Right lobe of liver (tissue), 6 donors: ENCODE data around the gene CPT1A. TPM values are rescaled to one million over a fixed set of nuclear protein-coding genes. Genes with fewer than 3 reads are reported as not detected.

Experiments
- ATAC-seq, 4 donors: fragments of 200-7000 bp; cut with Tn5 transposase; one replicate each; pipeline ENCODE4 v1.9.1; 2020; ENCODE audit warnings: mild to moderate bottlenecking in 4 of 4, moderate library complexity in 4 of 4
- DNase-seq, 3 donors: peaks; one replicate each; pipeline ENCODE4 v3.0.0-alpha.2; 2020
- H3K27ac ChIP-seq, 3 donors: fragments of 200-600 bp; one replicate each; pipeline ENCODE4 v1.8.0; 2022
- H3K27me3 ChIP-seq, 2 donors: fragments of 200-600 bp; one replicate each; pipeline ENCODE4 v1.8.0; 2022
- H3K36me3 ChIP-seq, 4 donors: fragments of 200-600 bp; sonication (generic) in 1 of 4; one replicate each; pipeline versions ENCODE4 v1.5.1 to v1.8.0; 2017 to 2022; ENCODE audit warnings: control low read depth in 1 of 4
- H3K4me1 ChIP-seq, 4 donors: fragments of 200-600 bp; sonication (generic) in 1 of 4; one replicate each; pipeline versions ENCODE4 v1.5.1 to v1.8.0; 2017 to 2022; ENCODE audit warnings: control low read depth in 1 of 4
- H3K4me3 ChIP-seq, 3 donors: fragments of 200-600 bp; one replicate each; pipeline ENCODE4 v1.8.0; 2022
- H3K9me3 ChIP-seq, 4 donors: fragments of 200-600 bp; sonication (generic) in 1 of 4; one replicate each; pipeline versions ENCODE4 v1.5.1 to v1.8.0; 2017 to 2022; ENCODE audit warnings: control low read depth in 1 of 4
- CTCF ChIP-seq, 4 donors: fragments of 200-600 bp in 3 of 4; fragments of 450-650 bp in 1 of 4; IDR thresholded peaks; one replicate each; pipeline versions ENCODE4 v1.5.1 to v1.8.0; 2016 to 2022; ENCODE audit warnings: antibody characterized with exemption in 4 of 4, mild to moderate bottlenecking in 2 of 4
- POLR2A ChIP-seq: fragments of 450-650 bp; IDR thresholded peaks from one replicate; pipeline ENCODE4 v1.6.1; 2017; ENCODE audit warnings: antibody characterized with exemption, mild to moderate bottlenecking
- WGBS: methylation state at CpG from one replicate; pipeline ENCODE4 v1.1.6; 2018; ENCODE audit warnings: low coverage, low lambda C conversion rate; ENCODE audit not compliant: insufficient coverage; ENCODE audit errors: missing lambda C conversion rate; 5-methylcytosine and 5-hydroxymethylcytosine counted together
- intact Hi-C, 2 donors: fragments of 100-400 bp; cut with DNase I; formaldehyde crosslinking; loops; one replicate each; pipeline versions ENCODE4 v1.11.2 to v1.14.1; 2022
- total RNA-seq, 6 experiments: library from RNA; depleted of rRNA in 2 of 6; stranded (reverse); fragments of >200 nt in 2 of 6; fragmentation: NEBNext Ultra II Directional in 3 of 6; extraction: Animal tissue kit (Norgen Biotek cat#: 25700) in 3 of 6; gene quantifications; one replicate each; pipeline versions ENCODE4 v1.1.0 to v1.2.4, GENCODE V29; 2016 to 2023
- donor health status: DM: no; HTN: yes; CAD: no.
- donor health status: DM: no; HTN: no; CAD: no.
- donor health status: DM: no; HTN: no; CAD: no.
- donor health status: DM: no; HTN: yes; CAD: no.
- donor health status: DM: no; HTN: yes; CAD: no.

CPT1A gene
- total RNA-seq, 6 experiments from 2014 or later = 30.5 to 152 (median 90.8) TPM

GRCh38 chr11:68848429-68848828 is 6.7 kb upstream of the CPT1A start:
- H3K27ac ChIP-seq = peak overlapping the region in 1 of 3 donors; percentile 10
- no peaks in the 10 kb centered on the region for H3K27me3 ChIP-seq
- no peaks in the 10 kb centered on the region for H3K9me3 ChIP-seq
- intact Hi-C loops = no loop called here
- no peaks in the 10 kb centered on the region for H3K36me3 ChIP-seq
- no peak overlapping the region for H3K4me3 ChIP-seq
- no peak for TF ChIP-seq CTCF (IDR thresholded peaks at IDR 0.05)
- TF ChIP-seq POLR2A = no peak
- ATAC-seq (no peak), DNase-seq (no peak)
- peaks cover 0 to 32% (median 14%) of the 10 kb centered on the region in 4 donors for H3K4me1 ChIP-seq
- 86% methylated on average over 15 of the region's 15 CpGs for WGBS

DNA sequence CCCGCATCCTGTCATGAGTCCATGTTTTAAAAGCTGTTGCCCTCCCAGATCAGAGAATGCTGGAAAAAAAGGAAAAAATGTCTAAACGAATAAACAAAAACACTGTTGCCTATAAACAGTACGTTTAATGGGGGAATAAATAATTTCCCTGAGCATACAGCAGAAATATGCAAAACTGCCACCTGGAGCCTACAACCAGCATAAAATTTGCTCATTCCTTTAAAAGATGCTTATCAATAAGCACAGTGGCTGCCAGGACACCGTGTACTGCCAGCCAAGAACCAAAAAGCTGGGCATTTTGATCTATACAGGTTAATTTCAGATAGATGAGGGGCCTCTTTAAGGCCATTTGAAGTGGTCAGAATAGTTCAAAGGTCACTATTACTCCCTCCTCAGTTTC is 5.7 kb upstream of the CPT1A start:
- intact Hi-C loops = no loop called here
- Histone ChIP-seq H3K9me3 (no peaks in the 10 kb centered on the region), H3K4me3 (no peak overlapping the region), H3K27ac (peak overlapping the region in 2 of 3 donors; percentile 15 to 95), H3K4me1 (peaks cover 0 to 40% (median 15%) of the 10 kb centered on the region in 4 donors), H3K36me3 (no peaks in the 10 kb centered on the region), H3K27me3 (no peaks in the 10 kb centered on the region)
- no peak for TF ChIP-seq CTCF (IDR thresholded peaks at IDR 0.05)
- no peak for TF ChIP-seq POLR2A
- no peak for DNase-seq
- WGBS = 56% methylated on average over 4 of the region's 4 CpGs
- no peak for ATAC-seq

DNA sequence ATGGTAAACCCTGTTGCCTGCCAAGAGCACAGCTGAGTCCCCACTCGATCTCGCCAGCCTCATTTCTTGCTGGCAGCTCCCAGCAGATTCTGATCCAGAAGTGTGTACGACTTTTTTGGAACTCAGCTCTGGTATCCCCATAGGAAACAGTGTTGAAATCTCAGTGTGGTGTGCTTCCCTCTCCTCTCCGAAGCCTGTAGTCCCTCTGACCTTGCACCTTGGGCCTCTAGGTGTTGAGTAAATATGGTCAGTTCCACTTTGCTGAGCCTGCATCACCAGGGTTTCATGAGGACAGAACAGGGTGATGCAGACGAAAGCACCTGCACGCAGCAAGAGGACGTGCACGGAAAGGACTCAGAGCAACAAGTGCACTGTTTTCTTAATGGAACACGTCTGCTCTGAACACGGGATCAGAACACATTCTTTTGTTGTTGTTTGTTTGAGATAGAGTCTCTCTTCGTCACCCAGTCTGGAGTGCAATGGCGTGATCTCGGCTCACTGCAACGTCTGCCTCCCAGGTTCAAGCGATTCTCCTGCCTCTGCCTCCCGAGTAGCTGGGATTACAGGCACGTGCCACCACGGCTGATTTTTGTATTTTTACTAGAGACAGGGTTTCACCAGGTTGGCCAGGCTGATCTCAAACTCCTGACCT is 3.8 kb upstream of the CPT1A start:
- WGBS = 50% methylated on average over 9 of the region's 18 CpGs
- ATAC-seq (peak; percentile 47 to 75 (median 66)), DNase-seq (peak; percentile 64 to 92 (median 85))
- no peaks in the 10 kb centered on the region for H3K36me3 ChIP-seq
- intact Hi-C loops = no loop called here
- H3K4me3 ChIP-seq = no peak overlapping the region
- H3K4me1 ChIP-seq = peaks cover 0 to 46% (median 15%) of the 10 kb centered on the region in 4 donors
- no peaks in the 10 kb centered on the region for H3K9me3 ChIP-seq
- H3K27ac ChIP-seq = peak overlapping the region; percentile 48 to 95 (median 92)
- TF ChIP-seq POLR2A = no peak
- no peak for TF ChIP-seq CTCF (IDR thresholded peaks at IDR 0.05)
- no peaks in the 10 kb centered on the region for H3K27me3 ChIP-seq

DNA sequence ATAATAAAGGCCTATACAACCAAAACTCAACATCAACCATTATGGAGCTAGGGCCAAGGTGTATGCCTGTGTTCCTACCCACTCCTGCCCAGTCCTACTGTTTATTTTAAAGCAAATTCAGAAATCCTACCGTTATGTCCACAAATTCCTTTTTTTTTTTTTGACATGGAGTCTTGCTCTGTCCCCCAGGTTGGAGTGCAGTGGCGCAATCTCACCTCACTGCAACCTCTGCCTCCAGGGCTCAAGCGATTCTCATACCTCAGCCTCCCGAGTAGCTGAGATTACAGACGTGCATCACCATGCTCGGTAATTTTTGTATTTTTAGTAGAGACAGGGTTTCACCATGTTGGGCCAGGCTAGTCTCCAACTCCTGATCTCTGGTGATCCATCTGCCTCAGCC is 3.1 kb upstream of the CPT1A start:
- peak in 1 of 4 donors; percentile 1 for ATAC-seq
- Histone ChIP-seq H3K4me3 (no peak overlapping the region), H3K27me3 (no peaks in the 10 kb centered on the region), H3K36me3 (no peaks in the 10 kb centered on the region), H3K9me3 (no peaks in the 10 kb centered on the region), H3K4me1 (peaks cover 0 to 53% (median 15%) of the 10 kb centered on the region in 4 donors), H3K27ac (peak overlapping the region; percentile 48 to 95 (median 92))
- TF ChIP-seq CTCF (IDR thresholded peaks at IDR 0.05) (no peak), POLR2A (no peak)
- intact Hi-C loops = no loop called here
- peak in 1 of 3 donors; percentile 65 for DNase-seq
- 11% methylated on average over 6 of the region's 6 CpGs for WGBS
